Glomerular visceral epithelial cell (primary cell): ENCODE results near the gene CISTR.

Source experiments
- DNase-seq: peaks from one replicate; pipeline ENCODE4 v3.0.0-alpha.2; 2016; ENCODE audit errors: extremely low spot score

CISTR gene

GRCh38 chr12:53743266-53744129, 8.3 kb downstream of the CISTR start:
- peak; percentile 56 for DNase-seq

GRCh38 chr12:53740130-53740491, 11.7 kb downstream of the CISTR start:
- no peak for DNase-seq

- no peak for DNase-seq
Measured at GRCh38 chr12:53739214-53740129, 12.3 kb downstream of the CISTR start.

GRCh38 chr12:53738406-53739213, 13.2 kb downstream of the CISTR start:
- DNase-seq = no peak

- no peak for DNase-seq
Measured at GRCh38 chr12:53737951-53738405, 13.8 kb downstream of the CISTR start.

GRCh38 chr12:53737093-53737808, 14.5 kb downstream of the CISTR start:
- DNase-seq = no peak

GRCh38 chr12:53736592-53736991, 15.2 kb downstream of the CISTR start:
- no peak for DNase-seq

- DNase-seq = no peak
Measured at GRCh38 chr12:53735556-53735955, 16.2 kb downstream of the CISTR start.

GRCh38 chr12:53734425-53734824, 17.4 kb downstream of the CISTR start:
- no peak for DNase-seq

- no peak for DNase-seq
Measured at GRCh38 chr12:53733807-53734200, 18.0 kb downstream of the CISTR start.

GRCh38 chr12:53733051-53733806, 18.6 kb downstream of the CISTR start:
- DNase-seq = peak; percentile 23

- DNase-seq = no peak
Measured at GRCh38 chr12:53729644-53730043, 22.1 kb downstream of the CISTR start.

GRCh38 chr12:53728206-53728605, 23.6 kb downstream of the CISTR start:
- DNase-seq = no peak

- peak; percentile 96 for DNase-seq
Measured at GRCh38 chr12:53727310-53728041, 24.3 kb downstream of the CISTR start, which contains the start of gene CALCOCO1. CALCOCO1 (minus strand) TSS chr12:53727452; CDS start chr12:53725242, 2,210 bp downstream.

- DNase-seq = no peak
Measured at GRCh38 chr12:53726946-53727309, 24.9 kb downstream of the CISTR start.

- DNase-seq = no peak
Measured at GRCh38 chr12:53726341-53726740, 25.4 kb downstream of the CISTR start.

- no peak for DNase-seq
Measured at GRCh38 chr12:53725824-53726223, 26.0 kb downstream of the CISTR start.

- no peak for DNase-seq
Measured at GRCh38 chr12:53722450-53723041, 29.2 kb downstream of the CISTR start.

GRCh38 chr12:53720946-53721345, 30.8 kb downstream of the CISTR start:
- no peak for DNase-seq
